Keratinocyte (primary cell): ENCODE results near the gene PARP9. TPM values are rescaled to one million over a fixed set of nuclear protein-coding genes. Genes with fewer than 3 reads are reported as not detected.

Source experiments
- DNase-seq: peaks from one replicate; pipeline ENCODE4 v3.0.0-alpha.2; 2011; ENCODE audit warnings: low read depth, missing footprints, low spot score
- FAIRE-seq: peaks from 2 replicates; lab custom pipeline; 2011; peaks lifted over from hg19 to GRCh38; lab: Jason Lieb, UNC
- H2AFZ ChIP-seq: 2 replicates; pipeline ENCODE4 v1.6.0; 2012; ENCODE audit warnings: low read length, control low read depth, inconsistent platforms; ENCODE audit not compliant: control insufficient read depth
- H3K27ac ChIP-seq: 2 replicates; pipeline ENCODE4 v1.5.1; 2011; ENCODE audit warnings: low read length; ENCODE audit not compliant: control insufficient read depth, insufficient read depth
- H3K27me3 ChIP-seq: 3 replicates; pipeline ENCODE4 v1.6.0; 2011; ENCODE audit warnings: low read length; ENCODE audit not compliant: control insufficient read depth, insufficient read depth; ENCODE audit errors: extremely low read depth
- H3K36me3 ChIP-seq, 2 experiments: 2 replicates in 1 of 2; 3 replicates in 1 of 2; pipeline ENCODE4 v1.5.1; 2011; ENCODE audit warnings: low read length in 2 of 2, mild to moderate bottlenecking in 1 of 2; ENCODE audit not compliant: control insufficient read depth in 2 of 2, insufficient read depth in 2 of 2; ENCODE audit errors: extremely low read depth in 1 of 2
- H3K4me1 ChIP-seq: 3 replicates; pipeline ENCODE4 v1.5.1; 2011; ENCODE audit warnings: low read length; ENCODE audit not compliant: control insufficient read depth, insufficient read depth; ENCODE audit errors: extremely low read depth
- H3K4me2 ChIP-seq: 3 replicates; pipeline ENCODE4 v1.6.0; 2011; ENCODE audit warnings: low read depth, low read length; ENCODE audit not compliant: control insufficient read depth, insufficient read depth; ENCODE audit errors: extremely low read depth
- H3K4me3 ChIP-seq, 3 experiments: fragments of 200-600 bp in 1 of 3; sonication (generic) in 1 of 3; 2 replicates in 2 of 3; 3 replicates in 1 of 3; pipeline ENCODE4 v1.5.1; 2011 to 2016; ENCODE audit warnings: low read length in 3 of 3, mild to moderate bottlenecking in 3 of 3, control low read depth in 2 of 3, inconsistent platforms in 1 of 3, low read depth in 1 of 3, mixed read lengths in 1 of 3, mixed run types in 1 of 3, moderate library complexity in 1 of 3; ENCODE audit not compliant: control insufficient read depth in 2 of 3, insufficient read depth in 2 of 3; ENCODE audit errors: extremely low read depth in 1 of 3
- H3K79me2 ChIP-seq: 2 replicates; pipeline ENCODE4 v1.6.0; 2012; ENCODE audit warnings: low read length; ENCODE audit not compliant: control insufficient read depth, insufficient read depth
- H3K9ac ChIP-seq: 3 replicates; pipeline ENCODE4 v1.6.0; 2011; ENCODE audit warnings: low read length; ENCODE audit not compliant: control insufficient read depth, insufficient read depth; ENCODE audit errors: extremely low read depth
- H3K9me1 ChIP-seq: 3 replicates; pipeline ENCODE4 v1.6.0; 2011; ENCODE audit warnings: low read length; ENCODE audit not compliant: control insufficient read depth, insufficient read depth; ENCODE audit errors: extremely low read depth
- H3K9me3 ChIP-seq: 2 replicates; pipeline ENCODE4 v1.5.1; 2012; ENCODE audit warnings: low read depth, low read length; ENCODE audit not compliant: control insufficient read depth
- H4K20me1 ChIP-seq: 3 replicates; pipeline ENCODE4 v1.6.0; 2011; ENCODE audit warnings: low read length; ENCODE audit not compliant: control insufficient read depth, insufficient read depth; ENCODE audit errors: extremely low read depth
- EZH2 ChIP-seq: IDR thresholded peaks from one replicate; pipeline ENCODE4 v1.6.1; 2012; ENCODE audit warnings: inconsistent platforms, mild to moderate bottlenecking, low read length, moderate library complexity
- dilution Hi-C: fragments of 300-500 bp; cut with MboI; formaldehyde crosslinking; loops from one replicate; pipeline ENCODE4 v1.7.0; 2020; ENCODE audit warnings: low sequenced_read_pairs; ENCODE audit not compliant: extremely low pct_ligation_motif_present
- polyA plus RNA-seq, 5 experiments: library from polyadenylated mRNA; depleted of rRNA in 3 of 5; stranded (reverse) in 3 of 5; stranded (forward) in 1 of 5; unstranded in 1 of 5; fragments of >200 nt; gene quantifications; 1 replicate in 1 of 5; 2 replicates in 3 of 5; 3 replicates in 1 of 5; pipeline versions ENCODE4 v1.2.1 to v1.2.3, GENCODE V29; 2011 to 2012; ENCODE audit warnings: missing spikeins in 2 of 5, low read depth in 1 of 5, low replicate concordance in 1 of 5
- TF ChIP-seq, protein P1 (sequence below), 3 experiments: IDR thresholded peaks in 1 of 3; conservative IDR thresholded peaks in 1 of 3; optimal IDR thresholded peaks in 1 of 3; 2 replicates in 2 of 3; 3 replicates in 1 of 3; pipeline versions ENCODE3 to v1.5.1; 2011; ENCODE audit warnings: low read length in 3 of 3, mild to moderate bottlenecking in 3 of 3, moderate library complexity in 2 of 3, control low read depth in 1 of 3, inconsistent platforms in 1 of 3; ENCODE audit not compliant: insufficient read depth in 2 of 3; ENCODE audit errors: extremely low read depth in 1 of 3

PARP9 gene
- polyA plus RNA-seq, 1 donor (not counting 4 experiments of a cell fraction or from before 2014, with no cell fraction given), result 70.1 TPM

GRCh38 chr3:122519693-122520092 is 44.4 kb downstream of the PARP9 start:
- Histone ChIP-seq H4K20me1 (no peaks in the 10 kb centered on the region), H3K9me3 (no peaks in the 10 kb centered on the region), H3K9ac (no peak overlapping the region), H3K79me2 (no peaks in the 10 kb centered on the region), H3K27me3 (no peaks in the 10 kb centered on the region), H2AFZ (no peak overlapping the region), H3K4me2 (no peak overlapping the region), H3K27ac (no peak overlapping the region), H3K4me3 (no peak overlapping the region), H3K9me1 (no peaks in the 10 kb centered on the region), H3K36me3 (no peaks in the 10 kb centered on the region), H3K4me1 (peaks cover 3% of the 10 kb centered on the region)
- no peak for FAIRE-seq
- DNase-seq, result no peak
- dilution Hi-C loops, result no loop called here
- TF ChIP-seq EZH2, result no peak
- TF ChIP-seq, protein P1, sequence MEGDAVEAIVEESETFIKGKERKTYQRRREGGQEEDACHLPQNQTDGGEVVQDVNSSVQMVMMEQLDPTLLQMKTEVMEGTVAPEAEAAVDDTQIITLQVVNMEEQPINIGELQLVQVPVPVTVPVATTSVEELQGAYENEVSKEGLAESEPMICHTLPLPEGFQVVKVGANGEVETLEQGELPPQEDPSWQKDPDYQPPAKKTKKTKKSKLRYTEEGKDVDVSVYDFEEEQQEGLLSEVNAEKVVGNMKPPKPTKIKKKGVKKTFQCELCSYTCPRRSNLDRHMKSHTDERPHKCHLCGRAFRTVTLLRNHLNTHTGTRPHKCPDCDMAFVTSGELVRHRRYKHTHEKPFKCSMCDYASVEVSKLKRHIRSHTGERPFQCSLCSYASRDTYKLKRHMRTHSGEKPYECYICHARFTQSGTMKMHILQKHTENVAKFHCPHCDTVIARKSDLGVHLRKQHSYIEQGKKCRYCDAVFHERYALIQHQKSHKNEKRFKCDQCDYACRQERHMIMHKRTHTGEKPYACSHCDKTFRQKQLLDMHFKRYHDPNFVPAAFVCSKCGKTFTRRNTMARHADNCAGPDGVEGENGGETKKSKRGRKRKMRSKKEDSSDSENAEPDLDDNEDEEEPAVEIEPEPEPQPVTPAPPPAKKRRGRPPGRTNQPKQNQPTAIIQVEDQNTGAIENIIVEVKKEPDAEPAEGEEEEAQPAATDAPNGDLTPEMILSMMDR (optimal IDR thresholded peaks at IDR 0.05 in 1 of 3, IDR thresholded peaks at IDR 0.05 in 1 of 3, conservative IDR thresholded peaks at IDR 0.05 in 1 of 3; ENCODE audit: extremely low read depth in 1 of 3, insufficient read depth in 2 of 3, low read length in 3 of 3), result no peak

DNA sequence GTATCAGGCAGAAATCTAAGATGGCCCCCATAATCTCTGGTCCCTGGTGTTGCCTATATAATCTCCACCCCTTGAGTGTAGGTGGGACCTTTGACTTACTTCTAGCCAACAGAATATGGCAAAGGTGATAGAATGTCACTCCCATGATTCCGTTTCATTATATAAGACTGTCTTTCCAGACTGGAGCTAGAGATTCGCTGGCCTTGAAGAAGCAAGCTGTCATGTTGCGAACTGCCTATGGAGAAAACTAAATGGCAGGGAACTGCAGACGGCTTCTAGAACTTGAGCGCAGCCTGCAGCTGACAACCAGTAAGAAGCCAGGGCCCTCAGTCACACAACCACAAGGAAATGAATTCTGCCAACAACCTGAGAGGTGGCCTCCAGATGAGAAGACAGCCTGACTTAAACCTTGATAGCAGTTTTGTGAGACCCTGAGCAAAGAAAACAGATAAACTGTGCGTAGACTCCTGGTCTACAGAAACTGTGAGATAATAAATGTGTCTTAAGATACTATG is 47.2 kb downstream of the PARP9 start:
- dilution Hi-C loops, result no loop called here

More for the DNA sequence above, 47.2 kb downstream of the PARP9 start:
- Histone ChIP-seq H3K9me3 (no peaks in the 10 kb centered on the region), H3K36me3 (no peaks in the 10 kb centered on the region), H3K27ac (no peak overlapping the region), H3K4me3 (no peak overlapping the region), H2AFZ (no peak overlapping the region), H3K9ac (no peak overlapping the region), H3K79me2 (peaks cover 21% of the 10 kb centered on the region), H3K4me1 (peaks cover 12% of the 10 kb centered on the region), H3K4me2 (no peak overlapping the region), H4K20me1 (peaks cover 5% of the 10 kb centered on the region), H3K27me3 (no peaks in the 10 kb centered on the region), H3K9me1 (no peaks in the 10 kb centered on the region)
- no peak for TF ChIP-seq EZH2
- TF ChIP-seq, protein P1 (optimal IDR thresholded peaks at IDR 0.05 in 1 of 3, IDR thresholded peaks at IDR 0.05 in 1 of 3, conservative IDR thresholded peaks at IDR 0.05 in 1 of 3; ENCODE audit: extremely low read depth in 1 of 3, insufficient read depth in 2 of 3, low read length in 3 of 3), result no peak
- DNase-seq (no peak), FAIRE-seq (no peak)
